ENCODE results near the gene GPC4. TPM values are rescaled to one million over a fixed set of nuclear protein-coding genes. Genes with fewer than 3 reads are reported as not detected.

The GPC4 gene
- total RNA-seq, 1 donor from 2014 or later = 64.6 TPM

DNA sequence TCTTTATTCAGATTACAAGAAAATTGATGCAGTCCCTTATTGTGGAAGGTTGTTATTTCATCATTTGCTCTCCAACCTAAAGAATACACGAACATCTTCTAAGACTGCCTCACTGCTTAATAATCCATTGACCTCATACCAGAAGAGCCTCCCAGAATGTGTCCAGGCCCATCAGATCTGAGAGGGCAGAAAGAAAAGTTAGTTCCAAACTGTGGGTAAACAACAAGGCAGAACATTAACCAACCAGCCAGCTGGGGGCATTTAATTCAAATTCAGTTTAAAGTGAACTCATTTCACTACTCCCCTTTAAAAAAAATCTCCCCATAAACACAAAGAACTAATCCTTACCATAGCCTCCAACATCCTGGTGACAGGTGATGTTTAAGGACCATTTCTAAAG is 13.8 kb downstream of the GPC4 start:
- DNase-seq (ENCODE audit: low spot score) = no peak
- Mint-ChIP-seq H3K27me3 (ENCODE audit: low read depth) (no peaks in the 10 kb centered on the region), H3K9me3 (ENCODE audit: low read depth) (no peaks in the 10 kb centered on the region), H3K4me3 (ENCODE audit: unreplicated experiment) (no peak overlapping the region), H3K27ac (ENCODE audit: unreplicated experiment) (no peak overlapping the region), H3K4me1 (ENCODE audit: low read depth) (peaks cover 22% of the 10 kb centered on the region), H3K36me3 (ENCODE audit: low read depth) (peaks cover 5% of the 10 kb centered on the region)
- peak; percentile 17 for TF ChIP-seq CTCF (IDR thresholded peaks at IDR 0.05)

DNA sequence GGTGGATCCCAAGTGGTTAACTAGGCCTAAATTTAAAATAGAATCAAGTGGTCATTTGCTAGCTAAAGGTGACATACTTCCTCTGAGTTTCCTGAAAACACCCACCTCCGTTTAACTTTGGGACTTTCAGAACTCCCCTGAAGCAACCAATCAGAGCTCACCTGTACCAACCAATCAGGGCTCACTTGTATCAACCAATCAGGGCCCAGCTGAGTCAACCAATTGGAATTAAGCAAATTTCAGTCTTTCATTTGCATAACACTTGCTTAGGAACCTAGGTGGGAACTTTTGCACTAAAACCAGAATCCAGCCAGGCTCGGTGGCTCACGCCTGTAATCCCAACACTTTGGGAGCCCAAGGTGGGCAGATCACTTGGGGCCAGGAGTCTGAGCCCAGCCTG is 15.9 kb downstream of the GPC4 start:
- H3K4me1 Mint-ChIP-seq (ENCODE audit: low read depth) = peaks cover 22% of the 10 kb centered on the region
- H3K36me3 Mint-ChIP-seq (ENCODE audit: low read depth) = no peaks in the 10 kb centered on the region
- H3K27ac Mint-ChIP-seq (ENCODE audit: unreplicated experiment) = no peak overlapping the region
- H3K9me3 Mint-ChIP-seq (ENCODE audit: low read depth) = no peaks in the 10 kb centered on the region
- no peak overlapping the region for H3K4me3 Mint-ChIP-seq (ENCODE audit: unreplicated experiment)
- no peaks in the 10 kb centered on the region for H3K27me3 Mint-ChIP-seq (ENCODE audit: low read depth)
- DNase-seq (ENCODE audit: low spot score) = no peak
- TF ChIP-seq CTCF (IDR thresholded peaks at IDR 0.05) = no peak

GRCh38 chrX:133394765-133395164 is 20.5 kb downstream of the GPC4 start:
- Mint-ChIP-seq H3K4me3 (ENCODE audit: unreplicated experiment) (no peak overlapping the region), H3K9me3 (ENCODE audit: low read depth) (no peaks in the 10 kb centered on the region), H3K27me3 (ENCODE audit: low read depth) (no peaks in the 10 kb centered on the region), H3K36me3 (ENCODE audit: low read depth) (no peaks in the 10 kb centered on the region), H3K27ac (ENCODE audit: unreplicated experiment) (no peak overlapping the region), H3K4me1 (ENCODE audit: low read depth) (peaks cover 30% of the 10 kb centered on the region)
- DNase-seq (ENCODE audit: low spot score) = no peak
- TF ChIP-seq CTCF (IDR thresholded peaks at IDR 0.05) = no peak

DNA sequence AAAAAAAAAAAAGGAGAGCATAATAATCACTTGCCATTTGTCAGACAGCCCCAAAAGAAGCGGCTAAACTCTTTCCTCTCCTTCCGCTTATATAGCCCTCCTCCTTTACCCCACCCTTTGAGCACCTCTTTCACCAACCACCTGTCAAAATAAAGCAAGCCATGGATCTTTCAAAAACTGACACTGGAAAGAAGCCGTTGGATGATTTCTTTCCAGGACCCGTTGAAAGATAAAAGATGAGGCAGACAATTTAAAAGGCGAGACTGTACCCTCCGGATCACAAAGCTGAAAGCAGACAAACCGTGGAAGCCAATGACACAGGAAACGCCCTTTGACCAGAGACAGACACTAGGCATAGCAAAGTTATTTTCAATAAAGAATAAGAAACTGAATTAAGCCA is 22.6 kb downstream of the GPC4 start:
- Mint-ChIP-seq H3K36me3 (ENCODE audit: low read depth) (no peaks in the 10 kb centered on the region), H3K27me3 (ENCODE audit: low read depth) (no peaks in the 10 kb centered on the region), H3K9me3 (ENCODE audit: low read depth) (no peaks in the 10 kb centered on the region), H3K27ac (ENCODE audit: unreplicated experiment) (no peak overlapping the region), H3K4me3 (ENCODE audit: unreplicated experiment) (no peak overlapping the region), H3K4me1 (ENCODE audit: low read depth) (peaks cover 37% of the 10 kb centered on the region)
- no peak for TF ChIP-seq CTCF (IDR thresholded peaks at IDR 0.05)
- no peak for DNase-seq (ENCODE audit: low spot score)

DNA sequence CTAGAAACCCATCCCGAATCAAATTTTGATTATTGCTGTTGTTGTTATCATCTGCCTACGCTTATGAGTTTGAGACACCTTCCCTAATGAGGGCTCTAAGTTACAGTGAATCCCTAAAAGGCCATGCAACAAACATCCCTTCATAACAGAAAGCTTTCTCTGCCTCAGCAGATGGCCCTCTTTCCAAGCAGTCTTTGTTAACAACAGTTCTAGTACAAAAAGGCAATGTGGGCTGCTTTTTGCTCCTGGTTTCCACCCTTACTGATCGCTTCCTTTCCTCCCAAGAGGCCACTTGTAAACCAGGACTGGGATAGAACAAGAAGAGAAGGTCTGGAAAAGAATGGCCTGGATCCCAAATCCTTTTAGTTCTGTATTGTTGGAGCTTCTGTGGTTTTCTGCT is 24.2 kb downstream of the GPC4 start:
- H3K36me3 Mint-ChIP-seq (ENCODE audit: low read depth) = no peaks in the 10 kb centered on the region

More for the DNA sequence above, 24.2 kb downstream of the GPC4 start:
- DNase-seq (ENCODE audit: low spot score) = no peak
- peak overlapping the region; percentile 46 for H3K27ac Mint-ChIP-seq (ENCODE audit: unreplicated experiment)
- H3K27me3 Mint-ChIP-seq (ENCODE audit: low read depth) = no peaks in the 10 kb centered on the region
- H3K4me3 Mint-ChIP-seq (ENCODE audit: unreplicated experiment) = no peak overlapping the region
- peak; percentile 24 for TF ChIP-seq CTCF (IDR thresholded peaks at IDR 0.05)
- H3K9me3 Mint-ChIP-seq (ENCODE audit: low read depth) = no peaks in the 10 kb centered on the region
- H3K4me1 Mint-ChIP-seq (ENCODE audit: low read depth) = peaks cover 42% of the 10 kb centered on the region

Data from chondrocyte (in vitro differentiated cells).